SK-N-SH (cell line): ENCODE data around the gene USP47. TPM values are rescaled to one million over a fixed set of nuclear protein-coding genes. Genes with fewer than 3 reads are reported as not detected.

Experiments
- CTCF ChIA-PET: fragments of 300-600, 350-600 bp; formaldehyde crosslinking; extraction: SDS; loops from one replicate; lab custom pipeline; 2021; lab: Yijun Ruan, JAX
- POLR2A ChIA-PET: fragments of 350-600 bp; sonication (Branson Sonifier 250); formaldehyde crosslinking; extraction: SDS; loops from one replicate; lab custom pipeline; 2020; ENCODE audit warnings: antibody characterized with exemption, inconsistent platforms; lab: Yijun Ruan, JAX
- DNase-seq: peaks from one replicate; pipeline ENCODE4 v3.0.0; 2012
- H2AFZ ChIP-seq: fragments of 200-600 bp; sonication (generic); 2 replicates; pipeline ENCODE4 v1.8.1; 2016; ENCODE audit warnings: antibody characterized with exemption, mild to moderate bottlenecking, low read depth
- H3F3A ChIP-seq: fragments of 200-600 bp; sonication (generic); replicated peaks from 2 replicates; pipeline ENCODE3; 2016; ENCODE audit warnings: antibody characterized with exemption, mild to moderate bottlenecking; ENCODE audit not compliant: insufficient read depth
- H3K27ac ChIP-seq, 2 experiments: fragments of 200-500 bp in 1 of 2; fragments of 200-600 bp in 1 of 2; sonication (Bioruptor generic) in 1 of 2; sonication (generic), shearing (Covaris generic) in 1 of 2; 2 replicates each; pipeline versions ENCODE4 v1.5.1 to v1.6.1; 2014 to 2016; ENCODE audit warnings: low read depth in 2 of 2, inconsistent platforms in 1 of 2, low read length in 1 of 2, mild to moderate bottlenecking in 1 of 2, mixed read lengths in 1 of 2
- H3K27me3 ChIP-seq: fragments of 200-600 bp; sonication (generic), shearing (Covaris generic); 2 replicates; pipeline ENCODE4 v1.6.1; 2016; ENCODE audit warnings: mixed run types; ENCODE audit not compliant: insufficient read depth
- H3K36me3 ChIP-seq, 2 experiments: fragments of 200-500 bp in 1 of 2; fragments of 200-600 bp in 1 of 2; sonication (Bioruptor generic) in 1 of 2; sonication (generic) in 1 of 2; replicated peaks in 1 of 2; 2 replicates each; pipeline versions ENCODE3 to v1.5.1; 2014 to 2016; ENCODE audit warnings: low read length in 1 of 2, mild to moderate bottlenecking in 1 of 2; ENCODE audit not compliant: insufficient read depth in 2 of 2, control insufficient read depth in 1 of 2
- H3K4me1 ChIP-seq, 2 experiments: fragments of 200-500 bp in 1 of 2; fragments of 200-600 bp in 1 of 2; sonication (Bioruptor generic) in 1 of 2; sonication (generic), shearing (Covaris generic) in 1 of 2; 2 replicates each; pipeline versions ENCODE4 v1.5.1 to v1.6.1; 2014 to 2016; ENCODE audit warnings: low read depth in 1 of 2, low read length in 1 of 2, mixed run types in 1 of 2; ENCODE audit not compliant: insufficient read depth in 2 of 2, control insufficient read depth in 1 of 2
- H3K4me2 ChIP-seq: fragments of 200-600 bp; sonication (generic), shearing (Covaris generic); 2 replicates; pipeline ENCODE4 v1.6.1; 2017; ENCODE audit warnings: mixed run types
- H3K4me3 ChIP-seq, 2 experiments: fragments of 200-500 bp in 1 of 2; fragments of 200-600 bp in 1 of 2; sonication (Bioruptor generic) in 1 of 2; sonication (generic), shearing (Covaris generic) in 1 of 2; 2 replicates each; pipeline versions ENCODE4 v1.5.1 to v1.8.1; 2014 to 2016; ENCODE audit warnings: low read depth in 2 of 2, inconsistent platforms in 1 of 2, low read length in 1 of 2, mild to moderate bottlenecking in 1 of 2, mixed read lengths in 1 of 2, moderate library complexity in 1 of 2
- H3K79me2 ChIP-seq: fragments of 200-600 bp; sonication (generic); 2 replicates; pipeline ENCODE4 v1.8.1; 2017; ENCODE audit warnings: mild to moderate bottlenecking; ENCODE audit not compliant: insufficient read depth
- H3K9ac ChIP-seq: fragments of 200-600 bp; sonication (generic); 2 replicates; pipeline ENCODE4 v1.6.1; 2017; ENCODE audit warnings: mixed run types
- H3K9me2 ChIP-seq: fragments of 200-600 bp; sonication (generic); 2 replicates; pipeline ENCODE4 v1.6.1; 2017; ENCODE audit warnings: mixed run types
- H3K9me3 ChIP-seq: fragments of 200-600 bp; sonication (generic); 2 replicates; pipeline ENCODE4 v1.6.1; 2017; ENCODE audit warnings: mixed run types, mild to moderate bottlenecking, moderate library complexity
- H4K20me1 ChIP-seq: fragments of 200-600 bp; sonication (generic); 2 replicates; pipeline ENCODE4 v1.6.1; 2017; ENCODE audit warnings: mild to moderate bottlenecking, mixed run types; ENCODE audit not compliant: insufficient read depth
- CHD2 ChIP-seq: fragments of 150-350 bp; IDR thresholded peaks from 2 replicates; pipeline ENCODE4 v1.6.1; 2018; ENCODE audit warnings: low read length; ENCODE audit not compliant: partially characterized antibody
- EP300 ChIP-seq, 2 experiments: IDR thresholded peaks; 2 replicates each; pipeline versions ENCODE4 v1.4.0 to v1.6.1; 2012; ENCODE audit warnings: borderline replicate concordance in 1 of 2, low read depth in 1 of 2, low read length in 1 of 2
- FOXJ3 ChIP-seq: sonication (generic); formaldehyde crosslinking; IDR thresholded peaks from 2 replicates; pipeline ENCODE4 v1.5.1; 2020; ENCODE audit warnings: mild to moderate bottlenecking, missing genetic modification reagents
- FOXM1 ChIP-seq: IDR thresholded peaks from 2 replicates; pipeline ENCODE4 v1.4.0; 2012; ENCODE audit warnings: low read depth, mild to moderate bottlenecking
- GABPA ChIP-seq: IDR thresholded peaks from 2 replicates; pipeline ENCODE4 v1.4.0; 2012; ENCODE audit warnings: low read depth, mild to moderate bottlenecking
- JUND ChIP-seq: IDR thresholded peaks from 2 replicates; pipeline ENCODE4 v1.4.0; 2012
- MAX ChIP-seq: IDR thresholded peaks from 2 replicates; pipeline ENCODE4 v1.4.0; 2012; ENCODE audit warnings: low read depth
- REST ChIP-seq: IDR thresholded peaks from 2 replicates; pipeline ENCODE4 v1.6.1; 2012; ENCODE audit warnings: mild to moderate bottlenecking, low read depth, low read length, moderate library complexity
- RFX5 ChIP-seq: IDR thresholded peaks from 2 replicates; pipeline ENCODE4 v1.6.1; 2012; ENCODE audit warnings: mild to moderate bottlenecking, improper control_type of control experiment, low read length
- SIN3A ChIP-seq: IDR thresholded peaks from 2 replicates; pipeline ENCODE4 v1.6.1; 2012; ENCODE audit warnings: low read depth, mild to moderate bottlenecking, low read length, moderate library complexity, borderline replicate concordance
- SMC3 ChIP-seq: IDR thresholded peaks from 2 replicates; pipeline ENCODE4 v1.6.1; 2012; ENCODE audit warnings: low read depth, low read length, improper control_type of control experiment
- TAF1 ChIP-seq: IDR thresholded peaks from 2 replicates; pipeline ENCODE4 v1.6.1; 2012; ENCODE audit warnings: low read depth, mild to moderate bottlenecking, low read length, moderate library complexity, borderline replicate concordance
- TEAD4 ChIP-seq: IDR thresholded peaks from 2 replicates; pipeline ENCODE4 v1.4.0; 2012; ENCODE audit warnings: mild to moderate bottlenecking, borderline replicate concordance; ENCODE audit not compliant: insufficient read depth
- USF1 ChIP-seq: IDR thresholded peaks from 2 replicates; pipeline ENCODE4 v1.4.0; 2012; ENCODE audit warnings: low read depth, borderline replicate concordance
- YY1 ChIP-seq: IDR thresholded peaks from 2 replicates; pipeline ENCODE4 v1.4.0; 2012; ENCODE audit warnings: low read depth, mild to moderate bottlenecking
- WGBS: methylation state at CpG from one replicate; pipeline ENCODE4 v1.1.6; 2017; ENCODE audit warnings: low lambda C conversion rate; 5-methylcytosine and 5-hydroxymethylcytosine counted together
- polyA plus RNA-seq, 3 experiments: library from polyadenylated mRNA; depleted of rRNA; stranded (reverse); fragments of >200 nt; gene quantifications; 2 replicates each; pipeline ENCODE4 v1.2.3, GENCODE V29; 2012

USP47 gene
- polyA plus RNA-seq, 1 of the 3 experiments (the other 2 are of a cell fraction) = 10.3 TPM

DNA sequence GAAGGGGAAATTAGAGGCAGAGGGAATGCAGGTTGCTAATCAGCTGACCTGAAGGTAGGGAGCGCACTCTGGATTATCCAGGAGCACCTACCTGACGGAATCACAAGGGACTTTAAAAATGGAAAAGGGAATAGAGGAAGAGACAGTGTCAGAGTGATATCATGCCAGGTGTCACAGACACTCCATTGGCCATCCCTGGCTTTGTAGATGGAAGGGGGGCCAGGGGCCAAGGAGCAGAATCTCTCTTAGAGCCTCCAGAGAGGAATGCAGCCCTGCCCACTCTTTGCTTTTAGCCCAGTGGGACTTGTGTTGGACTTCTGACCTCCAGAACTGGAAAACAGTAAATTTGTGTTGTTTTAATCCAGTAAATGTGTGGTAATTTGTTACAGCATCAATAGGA is 128.8 kb downstream of the USP47 start (continued):
- TF ChIP-seq REST (no peak), SMC3 (no peak), YY1 (no peak)

DNA sequence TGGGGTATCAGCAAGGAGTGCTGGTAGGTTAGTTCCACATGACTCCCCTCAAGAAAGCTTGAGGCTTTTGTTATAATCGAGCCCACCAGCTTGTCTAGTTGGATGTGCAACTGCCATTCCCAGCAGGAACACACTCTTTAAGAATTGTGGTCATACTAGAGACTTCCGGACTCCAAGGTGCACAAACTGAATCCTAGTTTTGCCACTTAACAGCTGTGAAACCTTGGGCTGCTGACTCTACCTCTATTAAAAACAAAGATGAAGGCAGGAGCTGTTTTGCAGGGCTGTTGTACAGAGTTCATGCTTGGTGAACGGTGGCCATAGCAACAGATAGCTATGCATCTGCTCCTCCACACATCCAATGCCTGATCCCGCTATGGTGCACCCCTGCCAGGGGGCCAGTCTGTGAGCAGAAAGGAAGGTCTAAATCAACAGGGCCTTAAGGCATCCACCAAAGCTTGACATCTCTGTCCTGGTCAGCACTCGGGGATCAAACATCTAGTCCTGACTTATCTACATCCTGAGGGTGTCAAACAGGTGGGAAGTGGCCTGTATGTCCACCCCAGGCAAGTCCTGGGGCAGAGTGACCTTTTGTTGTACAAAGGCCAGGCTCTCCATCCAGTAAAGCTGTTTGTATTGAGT is 130.3 kb downstream of the USP47 start:
- H2AFZ ChIP-seq = no peak overlapping the region
- ChIA-PET CTCF (interaction anchor here (0.8 to 3.7 kb wide), 7 partner anchors 12 to 309 kb away, joined by 3 to 14 read pairs (median 3); no protein-coding TSS in a partner anchor), POLR2A (interaction anchor here (1.2 kb wide), 1 partner anchor 19 kb away, joined by 3 read pairs; no protein-coding TSS in a partner anchor)
- H3K36me3 ChIP-seq = peaks cover 19 to 37% of the 10 kb centered on the region in 2 experiments
- H3K9ac ChIP-seq = no peak overlapping the region
- H4K20me1 ChIP-seq = no peaks in the 10 kb centered on the region
- TF ChIP-seq GABPA = no peak
- TF ChIP-seq TEAD4 = no peak
- no peak for TF ChIP-seq YY1
- no peak for TF ChIP-seq JUND
- TF ChIP-seq RFX5 = no peak
- no peak for TF ChIP-seq EP300 (IDR thresholded peaks at IDR 0.05; ENCODE audit: borderline replicate concordance in 1 of 2, low read depth in 1 of 2, low read length in 1 of 2)
- no peak for TF ChIP-seq FOXJ3
- TF ChIP-seq FOXM1 = no peak
- no peak for TF ChIP-seq REST
- no peak for TF ChIP-seq CHD2
- TF ChIP-seq USF1 = no peak
- TF ChIP-seq MAX = no peak
- no peak for TF ChIP-seq SIN3A
- TF ChIP-seq TAF1 = no peak
- no peak for DNase-seq
- H3K4me3 ChIP-seq = no peak overlapping the region
- H3K9me2 ChIP-seq = no peaks in the 10 kb centered on the region
- H3K27ac ChIP-seq = peak overlapping the region; percentile 99 to 100; a peak in 3 of 4 replicates
- 89% methylated on average over 5 of the region's 5 CpGs for WGBS
- peaks cover 69 to 88% of the 10 kb centered on the region in 2 experiments for H3K4me1 ChIP-seq
- H3K9me3 ChIP-seq = no peaks in the 10 kb centered on the region
- no peak overlapping the region for H3K4me2 ChIP-seq
- peaks cover 37% of the 10 kb centered on the region for H3F3A ChIP-seq
- H3K27me3 ChIP-seq = no peaks in the 10 kb centered on the region
- peaks cover 60% of the 10 kb centered on the region for H3K79me2 ChIP-seq
